Osteoblast (primary cell): ENCODE data around the gene HES1. TPM values are rescaled to one million over a fixed set of nuclear protein-coding genes. Genes with fewer than 3 reads are reported as not detected.

Source experiments
- DNase-seq: peaks from one replicate; pipeline ENCODE4 v3.0.0; 2011; ENCODE audit warnings: low spot score, mixed read lengths; ENCODE audit not compliant: insufficient read length; ENCODE audit errors: missing footprints
- H2AFZ ChIP-seq: 2 replicates; pipeline ENCODE4 v1.6.0; 2011; ENCODE audit warnings: mild to moderate bottlenecking, low read length
- H3K27ac ChIP-seq: 2 replicates; pipeline ENCODE4 v1.5.1; 2011; ENCODE audit warnings: mild to moderate bottlenecking, low read depth, low read length, moderate library complexity
- H3K27me3 ChIP-seq: 2 replicates; pipeline ENCODE4 v1.6.0; 2012; ENCODE audit warnings: mild to moderate bottlenecking, control low read depth, inconsistent platforms, low read length, moderate library complexity; ENCODE audit not compliant: insufficient read depth
- H3K36me3 ChIP-seq: 2 replicates; pipeline ENCODE4 v1.5.1; 2011; ENCODE audit warnings: mild to moderate bottlenecking, low read length, control low read depth, moderate library complexity; ENCODE audit not compliant: insufficient read depth
- H3K4me1 ChIP-seq: 2 replicates; pipeline ENCODE4 v1.5.1; 2011; ENCODE audit warnings: mild to moderate bottlenecking, low read length, control low read depth, moderate library complexity; ENCODE audit not compliant: insufficient read depth
- H3K4me2 ChIP-seq: 2 replicates; pipeline ENCODE4 v1.6.0; 2011; ENCODE audit warnings: mild to moderate bottlenecking, low read length; ENCODE audit not compliant: insufficient read depth
- H3K4me3 ChIP-seq: fragments of 200-600 bp; sonication (generic); 3 replicates; pipeline ENCODE4 v1.5.1; 2012; ENCODE audit warnings: mild to moderate bottlenecking, low read length, inconsistent platforms; ENCODE audit not compliant: insufficient read depth
- H3K79me2 ChIP-seq: 2 replicates; pipeline ENCODE4 v1.6.0; 2012; ENCODE audit warnings: mild to moderate bottlenecking, low read length, control low read depth, inconsistent platforms; ENCODE audit not compliant: insufficient read depth
- H3K9me3 ChIP-seq: 2 replicates; pipeline ENCODE4 v1.5.1; 2011; ENCODE audit warnings: low read depth, low read length, control low read depth
- H4K20me1 ChIP-seq: 2 replicates; pipeline ENCODE4 v1.6.0; 2012; ENCODE audit warnings: mild to moderate bottlenecking, low read length, control low read depth; ENCODE audit not compliant: insufficient read depth
- total RNA-seq: library from RNA; depleted of rRNA; stranded (reverse); fragments of >200 nt; gene quantifications from 2 replicates; pipeline ENCODE4 v1.2.3, GENCODE V29; 2012
- TF ChIP-seq, protein P1 (sequence below): IDR thresholded peaks from 2 replicates; pipeline ENCODE4 v1.5.1; 2011; ENCODE audit warnings: mild to moderate bottlenecking, low read depth, low read length, moderate library complexity; ENCODE audit errors: extremely low read depth

The HES1 gene
- total RNA-seq, 1 donor, result 4.7 TPM

DNA sequence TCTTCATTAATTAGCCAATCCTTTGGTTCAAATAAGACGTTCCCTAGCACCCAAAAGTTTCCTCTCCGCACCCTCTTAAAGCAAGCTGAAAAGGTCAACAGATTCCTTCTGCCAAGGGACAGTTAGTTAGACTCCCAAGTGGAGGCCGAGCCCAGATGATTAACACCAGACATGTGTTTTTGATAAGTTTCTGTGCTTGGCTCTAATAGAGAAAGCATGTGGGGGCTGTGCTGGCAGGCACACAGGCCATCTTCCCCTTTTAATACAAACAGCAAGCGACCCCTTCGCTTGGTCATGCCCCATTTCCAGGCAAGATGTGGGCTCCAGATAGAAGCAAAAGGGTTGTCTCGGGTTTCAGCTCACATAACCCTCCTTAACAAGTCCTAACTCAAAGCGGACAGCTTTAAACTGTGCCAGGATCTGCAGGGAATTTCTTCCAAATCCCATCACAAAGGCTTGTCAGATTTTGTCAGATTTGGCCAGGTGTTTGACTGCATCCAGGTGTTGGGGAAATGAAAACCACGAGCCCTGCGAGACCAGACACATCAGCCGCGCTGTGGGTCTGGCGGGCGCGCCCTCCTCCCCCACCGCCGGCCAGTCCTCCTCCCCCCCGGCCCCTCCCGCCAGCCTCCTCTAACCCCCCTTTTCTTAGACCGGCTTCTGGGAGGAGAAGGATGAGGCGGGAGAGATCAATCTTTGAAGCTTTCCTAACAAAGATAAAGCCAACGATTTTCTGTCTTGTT lies 3.3 kb downstream of the HES1 start:
- Histone ChIP-seq H2AFZ (no peak overlapping the region), H3K36me3 (no peaks in the 10 kb centered on the region), H3K9me3 (no peaks in the 10 kb centered on the region), H3K79me2 (peaks cover 2% of the 10 kb centered on the region), H3K4me3 (peak overlapping the region; percentile 43), H3K4me1 (peaks cover 41% of the 10 kb centered on the region), H3K27ac (peak overlapping the region; percentile 98), H3K27me3 (no peaks in the 10 kb centered on the region), H3K4me2 (peak overlapping the region; percentile 95), H4K20me1 (no peaks in the 10 kb centered on the region)
- TF ChIP-seq, protein P1, sequence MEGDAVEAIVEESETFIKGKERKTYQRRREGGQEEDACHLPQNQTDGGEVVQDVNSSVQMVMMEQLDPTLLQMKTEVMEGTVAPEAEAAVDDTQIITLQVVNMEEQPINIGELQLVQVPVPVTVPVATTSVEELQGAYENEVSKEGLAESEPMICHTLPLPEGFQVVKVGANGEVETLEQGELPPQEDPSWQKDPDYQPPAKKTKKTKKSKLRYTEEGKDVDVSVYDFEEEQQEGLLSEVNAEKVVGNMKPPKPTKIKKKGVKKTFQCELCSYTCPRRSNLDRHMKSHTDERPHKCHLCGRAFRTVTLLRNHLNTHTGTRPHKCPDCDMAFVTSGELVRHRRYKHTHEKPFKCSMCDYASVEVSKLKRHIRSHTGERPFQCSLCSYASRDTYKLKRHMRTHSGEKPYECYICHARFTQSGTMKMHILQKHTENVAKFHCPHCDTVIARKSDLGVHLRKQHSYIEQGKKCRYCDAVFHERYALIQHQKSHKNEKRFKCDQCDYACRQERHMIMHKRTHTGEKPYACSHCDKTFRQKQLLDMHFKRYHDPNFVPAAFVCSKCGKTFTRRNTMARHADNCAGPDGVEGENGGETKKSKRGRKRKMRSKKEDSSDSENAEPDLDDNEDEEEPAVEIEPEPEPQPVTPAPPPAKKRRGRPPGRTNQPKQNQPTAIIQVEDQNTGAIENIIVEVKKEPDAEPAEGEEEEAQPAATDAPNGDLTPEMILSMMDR, result no peak
- peak; percentile 96 for DNase-seq

DNA sequence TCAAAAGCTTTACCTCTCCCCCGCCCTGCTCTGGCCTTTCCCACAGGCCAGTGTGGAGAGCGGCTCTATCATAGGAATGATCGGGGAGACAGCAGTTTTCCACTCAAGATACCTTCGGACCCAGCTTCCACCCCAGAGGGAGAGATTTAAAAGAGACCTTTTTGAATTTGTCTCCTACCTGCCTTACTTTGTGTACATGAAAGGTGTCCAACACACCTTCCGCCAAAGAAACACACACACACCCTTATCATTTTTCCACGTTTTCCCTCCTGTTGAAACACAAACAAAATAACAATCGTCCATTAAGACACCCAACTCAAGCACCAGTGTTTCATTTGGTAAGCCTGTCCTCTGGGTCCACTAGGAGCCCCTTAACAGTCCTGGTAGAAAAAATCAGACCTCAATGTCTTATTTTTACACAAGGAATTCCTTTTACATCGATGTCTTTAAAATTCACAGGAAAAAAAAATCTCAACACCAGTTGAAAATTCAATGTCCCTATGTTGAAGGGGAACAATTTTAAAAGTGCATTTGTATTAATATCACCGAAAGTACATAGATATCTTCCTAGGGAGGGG lies 4.0 kb downstream of the HES1 start:
- Histone ChIP-seq H3K4me2 (no peak overlapping the region), H3K4me3 (no peak overlapping the region)
- peak; percentile 71 for DNase-seq

DNA sequence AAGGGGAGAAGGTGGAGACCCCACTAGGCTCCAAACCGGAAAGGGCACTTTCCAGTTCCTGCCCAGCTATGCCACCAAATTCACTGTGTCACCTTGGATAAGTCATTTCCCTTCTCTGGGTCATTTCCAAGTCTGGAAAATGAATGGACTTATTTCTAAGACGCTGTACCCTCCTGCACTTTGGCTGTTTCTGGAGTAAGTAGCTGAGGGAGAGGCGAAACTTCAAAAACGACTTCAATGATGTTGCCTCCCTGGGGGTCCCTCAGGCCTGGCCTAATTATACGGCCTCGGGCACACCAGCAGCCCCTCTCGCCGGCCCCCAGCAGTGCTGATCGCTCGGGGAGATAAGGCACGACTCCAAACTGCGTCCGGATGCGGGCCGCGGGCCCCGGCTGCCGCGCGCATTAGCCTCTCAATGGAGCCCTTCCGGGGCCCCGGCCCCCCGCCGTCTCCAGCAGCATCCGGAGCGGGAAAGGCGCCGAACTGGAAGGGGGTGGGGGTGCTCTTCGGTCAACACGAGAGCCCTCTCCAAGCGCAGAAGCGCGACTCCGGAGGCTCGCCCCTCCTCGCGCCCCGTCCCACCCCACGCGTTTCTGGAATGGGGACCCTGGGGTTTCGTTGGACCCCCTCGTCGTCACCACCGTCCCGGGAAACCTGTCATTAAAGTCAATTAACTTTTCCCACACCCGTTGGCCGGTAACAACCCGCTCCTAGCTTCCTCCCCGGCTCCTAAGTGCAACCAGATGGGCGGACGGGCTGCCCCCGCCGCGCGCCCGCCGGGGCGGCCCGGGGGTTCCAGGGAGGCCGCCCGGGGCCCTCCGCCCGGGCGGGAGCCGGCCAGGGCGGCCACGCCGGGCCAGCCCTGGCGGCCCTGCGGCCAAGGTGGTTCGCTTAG lies 4.8 kb downstream of the HES1 start:
- Histone ChIP-seq H3K27me3 (no peaks in the 10 kb centered on the region), H3K79me2 (peaks cover 2% of the 10 kb centered on the region), H3K36me3 (no peaks in the 10 kb centered on the region), H2AFZ (no peak overlapping the region), H3K4me3 (peak overlapping the region; percentile 65), H4K20me1 (no peaks in the 10 kb centered on the region), H3K4me1 (peaks cover 34% of the 10 kb centered on the region), H3K9me3 (no peaks in the 10 kb centered on the region), H3K4me2 (peak overlapping the region; percentile 83), H3K27ac (peak overlapping the region; percentile 79)
- TF ChIP-seq, protein P1, result no peak
- DNase-seq, result peak; percentile 94

More for the DNA sequence above, 4.0 kb downstream of the HES1 start:
- peaks cover 2% of the 10 kb centered on the region for H3K79me2 ChIP-seq
- no peaks in the 10 kb centered on the region for H4K20me1 ChIP-seq
- peaks cover 41% of the 10 kb centered on the region for H3K4me1 ChIP-seq
- H3K27me3 ChIP-seq, result no peaks in the 10 kb centered on the region
- TF ChIP-seq, protein P1, result no peak
- no peaks in the 10 kb centered on the region for H3K36me3 ChIP-seq
- no peaks in the 10 kb centered on the region for H3K9me3 ChIP-seq
- no peak overlapping the region for H2AFZ ChIP-seq
- peak overlapping the region; percentile 79 for H3K27ac ChIP-seq
